Neural progenitor cell (in vitro differentiated cells): Measurements from ENCODE around the gene GPNMB. TPM values are rescaled to one million over a fixed set of nuclear protein-coding genes. Genes with fewer than 3 reads are reported as not detected.
"Not testable (repeated sequence)": the region's sequence is repeated elsewhere in the genome, so short reads cannot be mapped to it uniquely, and the experiment has no call there.

ENCODE experiments used
- DNase-seq: peaks from one replicate; pipeline ENCODE4 v3.0.0-alpha.2; 2016; ENCODE audit warnings: low spot score
- H2AFZ ChIP-seq: fragments of 200-600 bp; sonication (generic); replicated peaks from 2 replicates; pipeline ENCODE4 v1.6.1; 2016; ENCODE audit warnings: antibody characterized with exemption
- H3F3A ChIP-seq: fragments of 200-600 bp; sonication (generic); 2 replicates; pipeline ENCODE4 v1.6.1; 2016; ENCODE audit warnings: antibody characterized with exemption, low read depth
- H3K27ac ChIP-seq: fragments of 200-600 bp; sonication (generic); 2 replicates; pipeline ENCODE4 v1.5.1; 2016; ENCODE audit warnings: mild to moderate bottlenecking
- H3K27me3 ChIP-seq: fragments of 200-600 bp; sonication (generic); 2 replicates; pipeline ENCODE4 v1.6.1; 2016; ENCODE audit warnings: mild to moderate bottlenecking, moderate library complexity
- H3K36me3 ChIP-seq: fragments of 200-600 bp; sonication (generic); 2 replicates; pipeline ENCODE4 v1.5.1; 2016
- H3K4me1 ChIP-seq: fragments of 200-600 bp; sonication (generic); 2 replicates; pipeline ENCODE4 v1.6.1; 2016; ENCODE audit warnings: mixed run types
- H3K4me2 ChIP-seq: fragments of 200-600 bp; sonication (generic); 2 replicates; pipeline ENCODE4 v1.6.1; 2016
- H3K4me3 ChIP-seq: fragments of 200-600 bp; sonication (generic); 2 replicates; pipeline ENCODE4 v1.5.1; 2016
- H3K79me2 ChIP-seq: fragments of 200-600 bp; sonication (generic); 2 replicates; pipeline ENCODE4 v1.6.1; 2016; ENCODE audit warnings: low read depth
- H3K9ac ChIP-seq: fragments of 200-600 bp; sonication (generic); 2 replicates; pipeline ENCODE4 v1.6.1; 2016
- H3K9me3 ChIP-seq: fragments of 200-600 bp; sonication (generic); 2 replicates; pipeline ENCODE4 v1.5.1; 2016; ENCODE audit warnings: low read depth
- H4K20me1 ChIP-seq: fragments of 200-600 bp; sonication (generic); 2 replicates; pipeline ENCODE4 v1.6.1; 2016; ENCODE audit warnings: low read depth
- H3K27ac Mint-ChIP-seq: 3 replicates; pipeline ENCODE4 v1.8.0; 2021; ENCODE audit warnings: mixed read lengths
- H3K27me3 Mint-ChIP-seq: 2 replicates; pipeline ENCODE4 v1.8.0; 2022; ENCODE audit warnings: low read depth, mild to moderate bottlenecking, inconsistent platforms, moderate library complexity, mixed read lengths; ENCODE audit not compliant: insufficient read depth
- H3K36me3 Mint-ChIP-seq: 3 replicates; pipeline ENCODE4 v1.8.0; 2021; ENCODE audit warnings: mixed read lengths
- H3K4me1 Mint-ChIP-seq: 3 replicates; pipeline ENCODE4 v1.8.0; 2021; ENCODE audit warnings: mixed read lengths
- H3K4me3 Mint-ChIP-seq: 3 replicates; pipeline ENCODE4 v1.8.0; 2021; ENCODE audit warnings: mild to moderate bottlenecking, moderate library complexity, mixed read lengths
- H3K9me3 Mint-ChIP-seq: 3 replicates; pipeline ENCODE4 v1.8.0; 2020; ENCODE audit warnings: mixed read lengths
- EZH2 ChIP-seq: fragments of 200-600 bp; sonication (generic); IDR thresholded peaks from 2 replicates; pipeline ENCODE4 v1.6.1; 2017; ENCODE audit warnings: antibody characterized with exemption, mild to moderate bottlenecking, moderate library complexity
- EZH2phosphoT487 ChIP-seq: fragments of 200-600 bp; sonication (generic); IDR thresholded peaks from 2 replicates; pipeline ENCODE4 v1.6.1; 2017; ENCODE audit warnings: antibody characterized with exemption
- total RNA-seq: library from RNA; depleted of rRNA; stranded (reverse); fragments of >200 nt; gene quantifications from 2 replicates; pipeline ENCODE4 v1.2.3, GENCODE V29; 2015; ENCODE audit warnings: low replicate concordance
- TF ChIP-seq, protein P1 (sequence below): fragments of 200-600 bp; sonication (generic); IDR thresholded peaks from 2 replicates; pipeline ENCODE4 v1.5.1; 2017; ENCODE audit warnings: antibody characterized with exemption, mild to moderate bottlenecking

Gene GPNMB
- total RNA-seq, 1 donor from 2014 or later: not detected

DNA sequence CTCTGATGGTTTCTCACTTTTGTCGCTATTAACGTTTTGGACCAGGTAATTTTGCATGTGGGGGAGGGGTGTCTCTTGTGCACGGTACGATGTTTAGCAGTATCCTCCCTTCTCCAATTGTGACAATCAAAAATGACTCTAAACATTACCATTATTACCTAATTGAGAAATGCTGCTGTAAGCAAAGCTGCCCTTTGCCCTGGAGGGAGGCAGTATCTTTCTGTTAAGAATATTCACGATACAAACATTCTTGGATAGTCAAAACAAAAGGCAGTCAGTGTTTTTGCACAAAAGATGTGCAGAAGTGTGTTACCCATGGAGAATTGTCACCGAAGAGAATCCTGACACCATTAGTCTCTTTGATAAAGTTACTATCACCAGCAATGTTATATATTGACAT, 62.2 kb downstream of the GPNMB start:
- H3K27me3 Mint-ChIP-seq: peaks cover 3% of the 10 kb centered on the region
- Histone ChIP-seq H4K20me1 (peaks cover 14% of the 10 kb centered on the region), H3K9me3 (no peaks in the 10 kb centered on the region), H3K4me2 (no peak overlapping the region), H3K36me3 (peaks cover 32% of the 10 kb centered on the region), H3K79me2 (peaks cover 55% of the 10 kb centered on the region), H3K4me1 (no peaks in the 10 kb centered on the region), H3K4me3 (no peak overlapping the region), H2AFZ (no peak overlapping the region), H3K27me3 (no peaks in the 10 kb centered on the region), H3K9ac (no peak overlapping the region), H3K27ac (no peak overlapping the region), H3F3A (peaks cover 79% of the 10 kb centered on the region)
- peaks cover 6% of the 10 kb centered on the region for H3K9me3 Mint-ChIP-seq
- H3K4me3 Mint-ChIP-seq: no peak overlapping the region
- peaks cover 8% of the 10 kb centered on the region for H3K4me1 Mint-ChIP-seq
- no peak for DNase-seq
- H3K36me3 Mint-ChIP-seq: peaks cover 58% of the 10 kb centered on the region
- H3K27ac Mint-ChIP-seq: no peak overlapping the region
- TF ChIP-seq EZH2phosphoT487: no peak
- TF ChIP-seq, protein P1, sequence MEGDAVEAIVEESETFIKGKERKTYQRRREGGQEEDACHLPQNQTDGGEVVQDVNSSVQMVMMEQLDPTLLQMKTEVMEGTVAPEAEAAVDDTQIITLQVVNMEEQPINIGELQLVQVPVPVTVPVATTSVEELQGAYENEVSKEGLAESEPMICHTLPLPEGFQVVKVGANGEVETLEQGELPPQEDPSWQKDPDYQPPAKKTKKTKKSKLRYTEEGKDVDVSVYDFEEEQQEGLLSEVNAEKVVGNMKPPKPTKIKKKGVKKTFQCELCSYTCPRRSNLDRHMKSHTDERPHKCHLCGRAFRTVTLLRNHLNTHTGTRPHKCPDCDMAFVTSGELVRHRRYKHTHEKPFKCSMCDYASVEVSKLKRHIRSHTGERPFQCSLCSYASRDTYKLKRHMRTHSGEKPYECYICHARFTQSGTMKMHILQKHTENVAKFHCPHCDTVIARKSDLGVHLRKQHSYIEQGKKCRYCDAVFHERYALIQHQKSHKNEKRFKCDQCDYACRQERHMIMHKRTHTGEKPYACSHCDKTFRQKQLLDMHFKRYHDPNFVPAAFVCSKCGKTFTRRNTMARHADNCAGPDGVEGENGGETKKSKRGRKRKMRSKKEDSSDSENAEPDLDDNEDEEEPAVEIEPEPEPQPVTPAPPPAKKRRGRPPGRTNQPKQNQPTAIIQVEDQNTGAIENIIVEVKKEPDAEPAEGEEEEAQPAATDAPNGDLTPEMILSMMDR: no peak
- TF ChIP-seq EZH2: no peak

DNA sequence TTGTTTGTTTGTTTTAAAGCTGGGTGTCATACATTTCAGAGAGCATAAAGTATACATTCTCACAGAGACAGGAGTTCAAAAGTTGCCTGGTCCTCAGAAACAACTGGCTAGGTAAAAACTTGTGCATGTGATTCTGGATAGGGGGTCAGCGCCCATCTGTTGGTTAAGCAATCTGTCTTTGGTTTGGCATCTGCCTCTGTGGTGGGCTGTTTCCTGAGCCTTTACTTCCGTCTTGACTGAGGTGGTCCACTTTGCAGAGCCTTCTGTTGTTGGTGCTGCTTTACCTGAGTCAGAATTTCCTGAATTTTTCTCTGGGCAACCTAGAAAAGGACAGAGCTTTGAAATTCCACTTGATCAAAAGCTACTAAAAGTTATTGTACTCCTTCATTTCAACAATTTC, 65.6 kb downstream of the GPNMB start:
- Histone ChIP-seq H3F3A (peaks cover 74% of the 10 kb centered on the region), H4K20me1 (peaks cover 11% of the 10 kb centered on the region), H3K36me3 (peaks cover 39% of the 10 kb centered on the region), H3K79me2 (peaks cover 21% of the 10 kb centered on the region)
- H3K27ac Mint-ChIP-seq, H3K9me3 Mint-ChIP-seq, H3K4me1 Mint-ChIP-seq, H3K4me2 ChIP-seq, DNase-seq, H3K9me3 ChIP-seq, H3K9ac ChIP-seq, H3K27me3 ChIP-seq, H2AFZ ChIP-seq, H3K4me3 Mint-ChIP-seq, H3K27ac ChIP-seq, H3K4me3 ChIP-seq, H3K4me1 ChIP-seq, H3K27me3 Mint-ChIP-seq: not testable (repeated sequence)
- H3K36me3 Mint-ChIP-seq: peaks cover 46% of the 10 kb centered on the region

DNA sequence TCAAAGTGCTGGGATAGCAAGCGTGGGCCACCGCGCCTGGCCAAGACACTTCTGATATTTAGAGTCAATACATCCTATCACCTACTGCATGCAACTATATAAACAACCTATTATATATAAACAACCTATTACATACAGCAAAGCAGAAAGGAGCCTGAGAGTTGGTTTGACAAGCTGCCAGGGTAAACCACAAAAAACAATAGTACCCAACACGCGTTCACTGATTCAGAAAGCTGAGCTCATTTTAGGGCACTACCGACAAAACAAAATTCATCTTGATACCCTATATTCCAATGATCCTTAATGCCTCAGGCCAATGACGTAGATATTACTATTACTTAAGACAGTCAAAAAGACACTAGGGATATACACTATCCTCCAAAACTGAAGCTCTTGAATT, 68.8 kb downstream of the GPNMB start:
- Histone ChIP-seq H4K20me1 (peaks cover 6% of the 10 kb centered on the region), H3K4me2 (no peak overlapping the region), H3K36me3 (peaks cover 44% of the 10 kb centered on the region), H3K4me1 (no peaks in the 10 kb centered on the region), H3K79me2 (no peaks in the 10 kb centered on the region), H3K27me3 (no peaks in the 10 kb centered on the region), H3K9ac (no peak overlapping the region), H3K27ac (peak overlapping the region; percentile 16), H3F3A (peaks cover 53% of the 10 kb centered on the region), H3K9me3 (no peaks in the 10 kb centered on the region), H3K4me3 (no peak overlapping the region), H2AFZ (no peak overlapping the region)
- Mint-ChIP-seq H3K27me3 (no peaks in the 10 kb centered on the region), H3K27ac (no peak overlapping the region), H3K36me3 (peaks cover 49% of the 10 kb centered on the region), H3K4me3 (no peak overlapping the region), H3K9me3 (no peaks in the 10 kb centered on the region), H3K4me1 (no peaks in the 10 kb centered on the region)
- TF ChIP-seq EZH2phosphoT487 (no peak), EZH2 (no peak)
- TF ChIP-seq, protein P1: no peak
- DNase-seq: no peak

Other genes with a start within 250 kb of the GPNMB start
- gene HYCC1, start 232.6 kb upstream of the GPNMB start, total RNA-seq: 91.0 and 148 TPM in 2 replicates
- gene KLHL7, start 141.0 kb upstream of the GPNMB start, total RNA-seq: 96.7 and 117 TPM in 2 replicates
- gene NUP42, start 64.7 kb upstream of the GPNMB start, total RNA-seq: 60.1 and 67.7 TPM in 2 replicates
- gene MALSU1, start 52.6 kb downstream of the GPNMB start, total RNA-seq: 48.7 and 58.1 TPM in 2 replicates
- 172 and 242 TPM in 2 replicates for gene IGF2BP3, start 223.7 kb downstream of the GPNMB start, total RNA-seq